Psoas muscle (tissue), 8 donors: ENCODE data around the gene MID1. TPM values are rescaled to one million over a fixed set of nuclear protein-coding genes. Genes with fewer than 3 reads are reported as not detected.

ENCODE experiments used
- ATAC-seq, 4 donors: fragments of 200-7000 bp; cut with Tn5 transposase; one replicate each; pipeline ENCODE4 v1.9.1; 2020; ENCODE audit warnings: moderate library complexity in 3 of 4, mild to moderate bottlenecking in 2 of 4
- DNase-seq, 2 donors: peaks; one replicate each; pipeline ENCODE4 v3.0.0-alpha.2; 2020
- H3K27ac ChIP-seq: fragments of 200-600 bp; one replicate; pipeline ENCODE4 v1.8.0; 2022
- H3K27me3 ChIP-seq, 3 donors: fragments of 200-600 bp in 1 of 3; one replicate each; pipeline versions ENCODE4 v1.6.1 to v1.8.0; 2013 to 2022; ENCODE audit warnings: low read length in 2 of 3, mild to moderate bottlenecking in 2 of 3, moderate library complexity in 1 of 3; ENCODE audit not compliant: insufficient read depth in 3 of 3
- H3K36me3 ChIP-seq, 2 donors: fragments of 200-600 bp in 1 of 2; one replicate each; pipeline versions ENCODE4 v1.6.1 to v1.8.0; 2013 to 2022; ENCODE audit warnings: low read depth in 1 of 2, mild to moderate bottlenecking in 1 of 2, moderate library complexity in 1 of 2; ENCODE audit not compliant: insufficient read depth in 1 of 2
- H3K4me1 ChIP-seq: fragments of 200-600 bp; one replicate; pipeline ENCODE4 v1.8.0; 2022
- H3K4me3 ChIP-seq: fragments of 200-600 bp; one replicate; pipeline ENCODE4 v1.8.0; 2022; ENCODE audit warnings: mild to moderate bottlenecking
- H3K9me3 ChIP-seq: fragments of 200-600 bp; one replicate; pipeline ENCODE4 v1.8.0; 2022
- WGBS, 3 donors: extraction: QIAGEN DNeasy Blood & Tissue Kit; methylation state at CpG; one replicate each; pipeline versions ENCODE4 v1.1.6 to v1.1.7; 2013; 5-methylcytosine and 5-hydroxymethylcytosine counted together
- intact Hi-C, 2 donors: fragments of 100-400 bp; cut with DNase I; formaldehyde crosslinking; loops; one replicate each; pipeline versions ENCODE4 v1.11.0 to v1.14.2; 2022
- polyA plus RNA-seq, 3 donors: library from polyadenylated mRNA; stranded (reverse); fragments of 200-250 nt; gene quantifications; one replicate each; pipeline ENCODE4 v1.2.3, GENCODE V29; 2013
- total RNA-seq, 4 donors: library from RNA; stranded (reverse); fragmentation: NEBNext Ultra II Directional in 2 of 4; extraction: Animal tissue kit (Norgen Biotek cat#: 25700) in 2 of 4; gene quantifications; one replicate each; pipeline versions ENCODE4 v1.2.1 to v1.2.4, GENCODE V29; 2021 to 2023
- TF ChIP-seq, protein P1 (sequence below): fragments of 200-600 bp; IDR thresholded peaks from one replicate; pipeline ENCODE4 v1.8.0; 2022; ENCODE audit warnings: antibody characterized with exemption
- donor health status: healthy with polysubstance abuse.
- donor health status: DM: no; HTN: no; CAD: no; lungs with moderate emphysema.
- donor health status: Bipolar disorder and iron deficiency.
- donor health status: healthy.
- donor health status: DM: yes; HTN: yes; CAD: no.
- donor health status: DM: no; HTN: no; CAD: no.
- donor health status: DM: no; HTN: no; CAD: no.
- donor health status: DM: yes; HTN: yes; CAD: no.

Gene MID1
- total and polyA plus RNA-seq, 7 donors, result 0.28 to 1.6 (median 0.90) TPM

DNA sequence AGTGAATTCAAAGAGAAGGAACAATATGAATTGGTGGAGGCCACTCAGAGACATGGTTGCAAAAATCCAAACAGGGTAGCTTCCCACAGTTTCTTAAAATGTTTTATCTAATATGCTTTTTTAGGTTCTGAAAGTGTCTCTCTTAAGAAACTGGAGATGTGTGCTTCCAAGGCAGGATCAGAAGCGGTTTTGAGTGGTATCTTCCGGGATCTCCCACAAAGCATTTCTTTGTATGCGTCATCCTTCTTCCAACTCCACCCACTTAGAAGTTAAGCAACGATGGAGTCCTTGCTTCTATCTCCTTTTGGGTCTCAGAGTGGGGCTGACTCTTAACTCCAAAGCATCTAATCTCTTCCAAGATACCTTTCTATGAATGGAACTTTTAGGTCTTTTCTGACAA lies 196.7 kb downstream of the MID1 start:
- TF ChIP-seq, protein P1, sequence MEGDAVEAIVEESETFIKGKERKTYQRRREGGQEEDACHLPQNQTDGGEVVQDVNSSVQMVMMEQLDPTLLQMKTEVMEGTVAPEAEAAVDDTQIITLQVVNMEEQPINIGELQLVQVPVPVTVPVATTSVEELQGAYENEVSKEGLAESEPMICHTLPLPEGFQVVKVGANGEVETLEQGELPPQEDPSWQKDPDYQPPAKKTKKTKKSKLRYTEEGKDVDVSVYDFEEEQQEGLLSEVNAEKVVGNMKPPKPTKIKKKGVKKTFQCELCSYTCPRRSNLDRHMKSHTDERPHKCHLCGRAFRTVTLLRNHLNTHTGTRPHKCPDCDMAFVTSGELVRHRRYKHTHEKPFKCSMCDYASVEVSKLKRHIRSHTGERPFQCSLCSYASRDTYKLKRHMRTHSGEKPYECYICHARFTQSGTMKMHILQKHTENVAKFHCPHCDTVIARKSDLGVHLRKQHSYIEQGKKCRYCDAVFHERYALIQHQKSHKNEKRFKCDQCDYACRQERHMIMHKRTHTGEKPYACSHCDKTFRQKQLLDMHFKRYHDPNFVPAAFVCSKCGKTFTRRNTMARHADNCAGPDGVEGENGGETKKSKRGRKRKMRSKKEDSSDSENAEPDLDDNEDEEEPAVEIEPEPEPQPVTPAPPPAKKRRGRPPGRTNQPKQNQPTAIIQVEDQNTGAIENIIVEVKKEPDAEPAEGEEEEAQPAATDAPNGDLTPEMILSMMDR, result no peak
- Histone ChIP-seq H3K4me1 (no peaks in the 10 kb centered on the region), H3K36me3 (no peaks in the 10 kb centered on the region), H3K27ac (no peak overlapping the region), H3K27me3 (no peaks in the 10 kb centered on the region), H3K9me3 (peaks cover 11% of the 10 kb centered on the region), H3K4me3 (no peak overlapping the region)
- DNase-seq (no peak), ATAC-seq (no peak)
- intact Hi-C loops, result no loop called here
- WGBS, 3 donors, result 61 to 92% (median 86%) methylated on average over 4 of the region's 4 CpGs

DNA sequence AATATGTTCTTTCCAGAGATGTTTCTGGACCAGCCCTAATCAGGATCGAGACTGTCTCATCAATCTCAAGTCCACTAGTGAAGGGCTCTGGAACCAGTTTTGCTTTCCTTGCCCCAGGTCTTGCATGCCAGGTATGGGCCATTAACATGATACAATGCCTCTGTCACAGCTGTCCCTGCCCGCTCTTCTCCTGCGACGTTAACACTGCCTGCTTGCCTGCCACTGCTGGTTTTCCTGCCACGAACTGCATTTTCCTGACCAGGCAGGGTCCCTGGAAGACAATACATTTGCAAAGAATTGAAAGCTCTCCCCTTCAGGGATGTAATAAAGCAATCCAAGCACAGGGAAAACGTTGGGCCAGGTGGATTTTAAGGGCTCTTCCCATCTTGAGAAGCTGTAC lies 200.3 kb downstream of the MID1 start:
- H3K4me1 ChIP-seq, result no peaks in the 10 kb centered on the region
- no peak overlapping the region for H3K27ac ChIP-seq
- intact Hi-C loops, result no loop called here
- TF ChIP-seq, protein P1, result no peak
- H3K36me3 ChIP-seq, result no peaks in the 10 kb centered on the region
- no peaks in the 10 kb centered on the region for H3K27me3 ChIP-seq
- DNase-seq, result no peak
- ATAC-seq, result no peak
- peaks cover 11% of the 10 kb centered on the region for H3K9me3 ChIP-seq
- WGBS, 3 donors, result 54 to 71% (median 59%) methylated on average over 6 of the region's 6 CpGs
- H3K4me3 ChIP-seq, result no peak overlapping the region

DNA sequence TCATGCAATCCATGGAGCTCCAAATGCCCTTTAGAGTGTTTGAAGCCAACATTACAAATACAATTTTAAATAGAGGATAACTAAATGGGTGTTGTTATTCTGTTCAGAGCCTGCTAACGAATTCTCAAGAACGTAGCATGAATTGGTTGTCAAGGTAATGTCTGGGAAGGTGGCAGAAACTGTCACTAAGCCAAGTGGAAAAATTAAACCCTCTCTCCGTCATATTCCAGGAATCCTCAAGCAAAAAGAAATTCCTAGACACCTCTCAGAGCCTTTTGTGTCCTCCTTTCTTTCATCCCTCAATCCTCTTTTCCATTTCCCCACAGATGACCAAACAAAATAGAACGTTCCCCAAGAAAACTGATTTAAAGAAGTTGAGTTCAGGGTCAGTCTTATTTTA lies 204.0 kb downstream of the MID1 start:
- TF ChIP-seq, protein P1, result no peak

DNA sequence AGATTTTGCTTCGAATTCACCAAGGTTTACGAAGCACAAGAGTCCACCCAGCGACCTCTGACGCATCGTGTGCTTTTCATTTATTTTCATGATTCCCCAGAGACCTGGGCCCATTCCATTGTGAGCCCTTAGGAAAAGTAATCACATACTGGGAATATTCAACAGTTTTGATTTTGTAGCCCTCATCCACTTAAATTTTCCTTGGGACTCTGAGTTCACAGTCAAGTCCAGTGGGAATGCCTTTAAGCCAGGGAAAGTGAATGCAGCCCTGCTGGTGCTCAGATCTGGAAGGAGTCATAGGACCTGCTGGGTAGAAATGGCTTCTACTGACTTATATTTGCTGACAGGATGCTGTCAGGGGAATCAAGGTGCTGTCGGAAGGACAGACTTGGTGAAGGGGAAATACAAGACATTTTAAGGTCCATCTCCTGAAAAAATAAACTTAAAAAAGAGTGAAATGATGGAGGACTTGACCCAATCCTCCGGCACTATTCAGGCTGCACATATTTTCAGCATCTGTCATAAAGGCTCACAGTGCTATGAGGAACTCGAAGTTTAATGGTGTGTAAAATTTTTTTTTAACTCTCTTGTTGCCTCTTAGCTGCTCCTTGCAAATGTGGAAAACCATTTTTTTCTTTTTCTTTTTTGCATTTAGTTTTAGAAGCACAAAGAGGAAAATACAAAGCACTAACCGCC lies 204.9 kb downstream of the MID1 start:
- Histone ChIP-seq H3K4me1 (no peaks in the 10 kb centered on the region), H3K27ac (no peak overlapping the region), H3K4me3 (no peak overlapping the region), H3K9me3 (no peaks in the 10 kb centered on the region), H3K27me3 (no peaks in the 10 kb centered on the region), H3K36me3 (no peaks in the 10 kb centered on the region)
- TF ChIP-seq, protein P1, result no peak
- 61 to 68% (median 67%) methylated on average over 9 of the region's 9 CpGs for WGBS, 3 donors
- ATAC-seq, result no peak
- intact Hi-C loops, result no loop called here
- no peak for DNase-seq

More for the DNA sequence above, 204.0 kb downstream of the MID1 start:
- no peaks in the 10 kb centered on the region for H3K4me1 ChIP-seq
- H3K27me3 ChIP-seq, result no peaks in the 10 kb centered on the region
- DNase-seq (no peak), ATAC-seq (no peak)
- no peaks in the 10 kb centered on the region for H3K9me3 ChIP-seq
- no peak overlapping the region for H3K4me3 ChIP-seq
- no peak overlapping the region for H3K27ac ChIP-seq
- intact Hi-C loops, result no loop called here
- H3K36me3 ChIP-seq, result no peaks in the 10 kb centered on the region
- 68 to 87% (median 76%) methylated on average over 4 of the region's 4 CpGs for WGBS, 3 donors

DNA sequence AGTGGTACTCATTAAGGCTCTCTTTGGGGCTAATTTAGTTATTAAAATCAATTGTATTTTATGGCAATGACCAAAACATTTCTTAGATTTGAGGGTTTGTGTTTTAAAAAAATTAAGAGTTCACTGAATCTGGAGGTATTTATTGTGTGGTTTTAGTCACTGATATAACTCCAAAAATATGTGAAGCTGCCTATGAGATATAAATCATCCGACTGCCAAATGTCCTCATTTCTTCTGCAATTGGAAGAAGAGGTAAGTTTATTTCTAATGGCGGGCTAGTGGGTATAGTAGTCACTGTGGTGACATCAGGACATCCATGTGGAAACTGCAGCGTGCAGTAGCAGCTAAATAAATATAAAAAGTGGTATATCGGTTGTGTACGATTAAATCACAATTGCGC lies 205.5 kb downstream of the MID1 start:
- no peak for ATAC-seq
- H3K27ac ChIP-seq, result no peak overlapping the region
- no peaks in the 10 kb centered on the region for H3K4me1 ChIP-seq
- WGBS, 3 donors, result 84 to 86% (median 85%) methylated on average over 6 of the region's 6 CpGs
- DNase-seq, result no peak
- no peaks in the 10 kb centered on the region for H3K9me3 ChIP-seq
- H3K4me3 ChIP-seq, result no peak overlapping the region
- intact Hi-C loops, result no loop called here
- H3K27me3 ChIP-seq, result no peaks in the 10 kb centered on the region
- TF ChIP-seq, protein P1, result no peak
- no peaks in the 10 kb centered on the region for H3K36me3 ChIP-seq
